ENCODE data around the gene PPP1R14D. TPM values are rescaled to one million over a fixed set of nuclear protein-coding genes. Genes with fewer than 3 reads are reported as not detected.
"Not testable (repeated sequence)": the region's sequence is repeated elsewhere in the genome, so short reads cannot be mapped to it uniquely, and the experiment has no call there.

The PPP1R14D gene
- total RNA-seq, 2 donors from 2014 or later = not detected

GRCh38 chr15:40867199-40867598, 38.7 kb upstream of the PPP1R14D start:
- Histone ChIP-seq H3K27ac (peak overlapping the region in 1 of 4 donors; percentile 75), H3K9me3 (no peaks in the 10 kb centered on the region), H3K36me3 (replicated peaks in 1 of 2; ENCODE audit: insufficient read depth in 1 of 2, low read depth in 2 of 2) (no peaks in the 10 kb centered on the region), H3K4me1 (peaks cover 56% of the 10 kb centered on the region), H3K4me3 (no peak overlapping the region), H3K27me3 (no peaks in the 10 kb centered on the region)
- DNase-seq (no peak), ATAC-seq (no peak)
- WGBS, 2 donors = 87 to 95% methylated on average over 4 of the region's 4 CpGs
- TF ChIP-seq POLR2A (IDR thresholded peaks at IDR 0.05) (no peak), CTCF (IDR thresholded peaks at IDR 0.05) (no peak)
- intact Hi-C loops (cut with DNase I) = no loop called here

- Histone ChIP-seq H3K27me3 (no peaks in the 10 kb centered on the region), H3K4me1 (peaks cover 40% of the 10 kb centered on the region), H3K9me3 (no peaks in the 10 kb centered on the region), H3K36me3 (replicated peaks in 1 of 2; ENCODE audit: insufficient read depth in 1 of 2, low read depth in 2 of 2) (no peaks in the 10 kb centered on the region), H3K4me3 (no peak overlapping the region), H3K27ac (peak overlapping the region in 3 of 4 donors; percentile 43 to 77 (median 70))
- DNase-seq (peak; percentile 40 to 64 (median 54)), ATAC-seq (peak; percentile 38)
- intact Hi-C loops (cut with DNase I) = no loop called here
- 18 to 30% methylated on average over 3 to 4 of the region's 4 CpGs for WGBS, 2 donors
- TF ChIP-seq CTCF (IDR thresholded peaks at IDR 0.05) = no peak
- TF ChIP-seq POLR2A (IDR thresholded peaks at IDR 0.05) = no peak
These were observed 35.3 kb upstream of the PPP1R14D start for GRCh38 chr15:40863660-40864270.

- DNase-seq; H3K27me3 ChIP-seq; H3K27ac ChIP-seq; intact Hi-C loops (cut with DNase I); H3K4me3 ChIP-seq; H3K36me3 ChIP-seq (replicated peaks in 1 of 2; ENCODE audit: insufficient read depth in 1 of 2, low read depth in 2 of 2); H3K9me3 ChIP-seq; ATAC-seq: not testable (repeated sequence)
- 56 to 67% methylated on average over 4 of the region's 4 CpGs for WGBS, 2 donors
- H3K4me1 ChIP-seq = peaks cover 57% of the 10 kb centered on the region
These were observed 32.6 kb upstream of the PPP1R14D start for GRCh38 chr15:40861147-40861546.

- Histone ChIP-seq H3K27me3 (no peaks in the 10 kb centered on the region), H3K4me1 (peaks cover 45% of the 10 kb centered on the region), H3K27ac (peak overlapping the region; percentile 45 to 74 (median 52)), H3K4me3 (no peak overlapping the region), H3K9me3 (no peaks in the 10 kb centered on the region), H3K36me3 (replicated peaks in 1 of 2; ENCODE audit: insufficient read depth in 1 of 2, low read depth in 2 of 2) (peaks cover 4 to 18% of the 10 kb centered on the region in 2 donors)
- 36% methylated on average over 16 to 18 of the region's 18 CpGs for WGBS, 2 donors
- TF ChIP-seq POLR2A (IDR thresholded peaks at IDR 0.05) (peak in 1 of 3 donors; percentile 12), CTCF (IDR thresholded peaks at IDR 0.05) (peak; percentile 80 to 93 (median 89))
- intact Hi-C loops (cut with DNase I) = loop anchor here (5.0 kb wide), 1 partner anchor 33 kb away; the partner anchor contains the start of gene VPS18
- DNase-seq (peak; percentile 87 to 94 (median 92)), ATAC-seq (peak; percentile 77)
These were observed 30.8 kb upstream of the PPP1R14D start for GRCh38 chr15:40859206-40859851.

- Histone ChIP-seq H3K36me3 (replicated peaks in 1 of 2; ENCODE audit: insufficient read depth in 1 of 2, low read depth in 2 of 2) (peaks cover 5 to 22% of the 10 kb centered on the region in 2 donors), H3K9me3 (no peaks in the 10 kb centered on the region), H3K27ac (peak overlapping the region; percentile 45 to 74 (median 52)), H3K4me3 (no peak overlapping the region), H3K27me3 (no peaks in the 10 kb centered on the region), H3K4me1 (peaks cover 39% of the 10 kb centered on the region)
- TF ChIP-seq POLR2A (IDR thresholded peaks at IDR 0.05) (no peak), CTCF (IDR thresholded peaks at IDR 0.05) (no peak)
- 31 to 33% methylated on average over 10 of the region's 10 CpGs for WGBS, 2 donors
- intact Hi-C loops (cut with DNase I) = loop anchor here (5.0 kb wide), 1 partner anchor 34 kb away; the partner anchor contains the start of gene VPS18
- no peak for ATAC-seq
- peak; percentile 49 to 71 (median 66) for DNase-seq
These were observed 30.2 kb upstream of the PPP1R14D start for GRCh38 chr15:40858706-40859105.
